ENCODE measurements around the gene FRMD6.

DNA sequence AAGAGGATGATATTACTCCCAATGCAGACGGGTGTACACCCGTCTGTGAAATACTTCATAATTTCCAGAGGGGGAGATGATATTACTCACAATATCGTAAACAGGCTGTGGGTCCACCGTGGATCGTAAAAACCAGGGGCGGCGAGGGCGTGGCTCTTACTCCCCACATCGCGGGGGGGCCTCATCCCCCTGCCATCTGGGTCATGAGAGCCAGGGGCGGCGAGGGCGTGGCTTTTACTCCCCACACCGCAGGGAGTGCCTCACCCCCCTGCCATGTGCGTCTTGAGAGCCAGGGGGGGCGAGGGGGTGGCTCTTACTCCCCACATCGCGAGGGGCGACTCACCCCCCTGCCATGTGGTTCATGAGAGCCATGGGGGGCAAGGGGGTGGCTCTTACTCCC lies 122.5 kb downstream of the FRMD6 start:
- TF ChIP-seq POLR2A (IDR thresholded peaks at IDR 0.05) (no peak), CTCF (IDR thresholded peaks at IDR 0.05) (no peak)

Data from right lobe of liver (tissue), 4 donors.